ENCODE data around the gene ENG.

GRCh38 chr9:127789179-127789578 is 65.3 kb downstream of the ENG start:
- TF ChIP-seq POLR2AphosphoS5 (IDR thresholded peaks at IDR 0.05; ENCODE audit: low read depth, low read length) (no peak), POLR2A (IDR thresholded peaks at IDR 0.05; ENCODE audit: low read depth, low read length) (no peak)
